HL-60/S4 treated with phorbol 12-myristate 13-acetate at 8.2 ng/mL for 4 days and 3 days (cell line): ENCODE results near the gene PTPN5.
"Not testable (repeated sequence)": the region's sequence is repeated elsewhere in the genome, so short reads cannot be mapped to it uniquely, and the experiment has no call there.

ENCODE experiments used
- in situ Hi-C: fragments of 300-500 bp; cut with MboI; formaldehyde crosslinking; loops from 2 replicates; pipeline ENCODE4 v1.15.0; 2022; ENCODE audit warnings: low sequenced_read_pairs

Gene PTPN5

DNA sequence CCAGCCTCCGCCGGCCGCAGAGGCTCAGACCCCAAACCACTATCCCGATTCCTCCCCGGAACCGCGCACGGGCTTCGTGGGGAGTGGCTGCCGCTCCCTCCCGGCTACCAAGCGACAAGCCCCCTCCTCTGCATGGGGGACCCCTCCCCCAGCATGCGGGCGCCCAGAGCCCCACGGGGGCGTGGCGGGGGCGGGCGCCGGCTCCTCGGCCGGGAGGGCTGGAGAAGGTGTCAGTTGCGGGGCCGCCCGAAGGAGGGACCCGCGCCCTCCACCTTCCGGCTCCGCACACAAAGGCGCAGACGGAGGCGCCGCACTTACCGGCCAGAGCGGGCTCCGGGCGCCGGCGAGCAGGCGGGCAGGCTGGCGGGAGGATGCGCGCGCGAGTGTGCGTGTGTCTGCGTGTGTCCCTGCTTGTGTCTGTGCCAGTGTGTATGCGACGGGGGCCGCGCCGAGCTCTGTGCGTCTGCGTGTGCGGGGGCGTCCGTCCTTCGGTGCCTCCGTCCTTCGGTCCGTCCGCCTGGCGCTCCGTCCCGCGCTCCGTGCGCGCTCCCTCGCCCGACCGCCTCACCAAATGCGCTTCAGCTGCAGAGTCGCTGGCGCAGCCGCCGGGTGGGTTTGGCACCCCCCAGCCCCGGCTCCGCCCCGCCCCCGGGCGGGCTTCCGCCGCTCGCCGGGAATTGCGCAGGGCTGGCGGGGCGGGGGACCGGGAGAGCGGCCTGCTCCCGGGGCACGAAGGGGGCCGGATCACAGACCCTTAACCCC lies at the start of gene PTPN5:
TSS of gene PTPN5 (minus strand) at position 592 of the 762 bp plus-strand sequence. CDS start 19,840 bp downstream, outside the sequence.
- in situ Hi-C loops = no loop called here

GRCh38 chr11:18836417-18836816 lies 44.8 kb upstream of the PTPN5 start:
- in situ Hi-C loops = no loop called here

DNA sequence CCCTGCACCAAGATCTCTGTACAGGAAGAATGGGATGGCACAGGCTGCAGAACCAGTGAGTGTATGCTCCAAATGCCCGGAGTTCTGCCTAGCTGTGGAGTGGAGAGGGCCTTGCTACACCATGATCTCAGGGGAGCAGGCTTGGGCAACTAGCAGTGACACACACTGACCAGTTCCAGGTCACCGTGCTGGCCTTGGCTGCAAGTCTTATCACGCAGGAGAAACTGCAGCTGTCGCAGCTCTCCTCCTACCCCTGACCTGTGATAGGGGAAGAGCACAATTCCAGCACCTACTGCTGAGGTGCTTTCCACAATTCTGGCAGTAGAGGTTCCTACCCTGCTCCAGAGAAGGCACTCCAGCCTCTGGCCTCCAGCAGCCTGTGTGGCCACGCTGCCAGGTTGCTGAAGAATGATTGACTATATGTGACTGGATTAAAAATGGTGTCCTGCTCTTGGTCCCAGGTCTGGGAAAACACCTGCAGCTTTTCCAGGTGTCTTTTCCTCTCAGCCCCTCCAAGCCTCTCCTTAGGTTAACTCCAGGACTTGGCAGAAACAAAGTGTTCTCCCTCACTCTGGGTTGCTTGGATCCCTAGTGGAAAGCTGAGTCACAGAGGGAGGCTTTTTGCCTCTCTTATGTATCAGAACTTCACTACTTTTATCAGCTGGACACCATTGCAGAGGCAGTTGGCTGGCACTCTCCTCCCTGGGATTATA lies 43.3 kb upstream of the PTPN5 start:
- in situ Hi-C loops = no loop called here

- in situ Hi-C loops = not testable (repeated sequence)
Measured at GRCh38 chr11:18820160-18820559, 28.6 kb upstream of the PTPN5 start.

DNA sequence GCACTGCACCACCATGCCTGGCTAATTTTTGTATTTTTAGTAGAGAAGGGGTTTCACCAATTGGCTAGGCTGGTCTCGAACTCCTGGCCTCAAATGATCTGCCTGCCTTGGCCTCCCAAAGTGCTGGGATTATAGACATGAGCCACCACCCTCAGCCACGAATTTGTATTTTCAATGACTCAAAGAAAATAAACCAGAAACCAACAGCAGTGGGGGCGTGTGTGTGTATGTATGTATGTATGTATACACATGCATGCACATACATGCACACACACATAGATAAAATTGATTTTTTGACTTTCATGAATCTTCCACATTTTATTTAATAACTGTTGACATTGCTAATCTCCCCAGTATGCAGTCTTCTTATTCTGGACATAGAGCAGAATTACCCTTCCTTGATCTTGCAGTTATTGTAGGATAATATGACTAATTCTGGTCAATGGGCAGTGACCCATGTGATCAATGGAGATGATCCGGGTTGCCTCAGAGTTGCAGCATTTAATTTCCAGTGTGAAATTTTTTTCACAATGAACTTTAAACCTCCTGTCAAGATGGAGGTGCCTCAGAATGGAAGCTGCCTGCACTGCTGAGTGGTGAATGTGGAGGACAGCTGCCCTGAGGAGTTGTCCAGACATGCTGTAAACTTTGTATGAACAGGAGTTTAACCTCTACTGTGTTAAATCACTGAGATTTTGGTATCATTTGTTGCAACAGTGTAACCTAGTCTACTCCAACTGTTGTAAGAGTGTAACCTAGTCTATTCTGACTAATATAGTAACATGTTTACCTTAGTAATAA lies 12.8 kb upstream of the PTPN5 start:
- in situ Hi-C loops = no loop called here

DNA sequence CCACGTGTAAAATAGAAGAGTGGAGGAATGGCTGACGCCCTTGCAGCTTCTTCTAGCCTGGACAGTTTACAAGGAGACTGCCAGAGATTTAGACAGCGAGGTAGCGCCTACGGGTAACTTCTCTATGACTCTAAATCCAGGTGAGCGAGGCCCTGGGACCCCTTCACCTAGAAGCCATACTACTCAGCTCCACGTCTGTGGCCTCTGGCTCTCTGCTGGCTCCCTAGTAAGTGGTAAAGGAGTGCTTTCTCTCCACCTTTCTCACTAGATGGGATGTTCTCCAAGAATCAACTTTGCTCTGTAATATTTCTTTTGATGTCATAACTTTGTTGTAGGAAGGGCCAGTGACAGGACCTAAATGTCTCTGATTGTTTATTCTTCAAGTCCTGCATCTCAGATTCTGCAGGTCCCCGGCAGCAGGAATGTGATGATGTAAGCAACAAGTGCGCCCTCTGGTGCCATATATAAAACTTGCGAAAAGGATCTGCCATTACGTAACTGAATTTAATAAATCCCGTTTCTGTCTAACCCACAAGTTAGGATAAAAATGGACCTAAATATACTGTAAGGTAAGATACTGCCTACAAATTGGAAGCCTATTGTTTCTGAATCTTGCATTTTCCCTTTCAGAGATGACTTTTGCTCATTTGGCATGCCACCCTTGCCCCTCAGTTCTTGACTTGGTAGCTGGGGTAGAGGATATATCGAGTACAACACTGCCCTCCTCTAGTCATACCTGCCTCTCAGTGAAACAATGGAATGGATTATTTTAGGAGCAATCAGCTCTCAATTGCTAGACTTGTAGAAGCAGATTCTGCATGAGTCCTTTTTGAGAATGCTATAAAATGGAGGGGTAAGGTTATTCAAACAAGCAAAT lies 11.0 kb upstream of the PTPN5 start:
- in situ Hi-C loops = no loop called here

DNA sequence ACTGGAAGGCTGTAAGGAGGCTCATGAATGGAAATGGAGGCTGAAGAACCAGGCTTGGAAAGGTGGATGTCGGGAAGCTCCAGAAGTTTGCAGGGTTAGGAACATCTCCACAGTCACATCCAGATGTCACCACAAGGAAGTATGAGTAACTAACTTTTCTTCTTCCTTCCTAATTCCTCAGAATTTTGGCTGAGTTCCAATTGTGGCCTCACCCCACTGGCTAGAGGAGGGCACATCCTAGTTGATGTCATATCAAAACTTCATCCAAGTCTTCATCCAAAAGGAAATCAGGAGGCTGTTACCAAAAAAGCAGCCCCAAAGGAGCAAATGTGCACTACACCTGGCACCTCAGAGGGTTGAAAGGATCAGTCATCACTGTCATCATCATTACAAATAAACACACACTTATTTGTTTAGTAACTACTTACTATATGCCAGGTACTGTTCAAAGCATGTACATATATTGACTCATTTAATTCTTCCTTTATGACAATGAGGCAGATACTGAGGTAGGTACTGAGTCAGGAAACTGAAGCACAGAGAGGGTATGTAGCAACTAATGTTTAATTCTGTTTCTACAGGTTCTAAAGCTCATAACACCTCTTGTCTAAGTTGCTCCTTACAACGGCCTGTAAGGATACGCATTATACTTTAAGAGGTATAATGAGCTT lies 7.3 kb upstream of the PTPN5 start:
- in situ Hi-C loops = no loop called here

DNA sequence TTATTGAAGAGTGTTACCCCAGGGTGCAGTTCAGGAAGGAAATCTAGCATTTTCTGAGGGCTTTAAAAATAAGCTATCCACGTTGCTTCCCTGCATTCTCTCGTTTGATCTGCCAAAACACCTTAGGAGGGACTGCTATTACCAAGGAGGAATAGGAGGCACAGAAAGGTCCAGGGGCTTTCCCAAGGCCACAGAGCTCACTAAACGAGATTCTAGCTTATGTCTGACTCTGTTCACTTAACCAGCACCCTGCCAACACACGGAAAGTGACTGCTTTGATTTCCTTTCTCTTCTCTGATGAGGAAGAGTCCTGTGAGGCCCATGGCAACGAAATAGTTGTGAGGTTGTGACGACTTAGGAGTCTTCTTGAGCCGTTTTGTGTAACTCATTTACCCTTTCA lies 3.4 kb upstream of the PTPN5 start:
- in situ Hi-C loops = no loop called here

DNA sequence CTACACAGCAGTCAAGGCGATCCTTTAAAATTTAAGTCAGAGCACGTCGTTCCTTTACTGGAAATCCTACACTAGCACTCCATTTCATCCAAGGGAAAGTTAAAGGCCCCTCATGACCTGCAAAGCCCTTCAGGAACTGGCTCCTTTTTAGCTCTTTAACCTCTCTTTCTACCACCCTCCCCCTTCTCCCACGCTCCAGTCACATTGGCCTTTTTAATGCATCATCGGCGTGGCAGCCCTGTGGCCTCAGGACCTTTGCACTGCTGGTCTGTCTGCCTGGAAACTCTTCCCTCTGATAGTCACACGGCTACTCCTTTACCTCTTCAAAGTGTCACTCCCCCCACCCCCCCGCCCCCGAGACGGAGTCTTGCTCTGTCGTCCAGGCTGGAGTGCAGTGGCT lies 1.2 kb upstream of the PTPN5 start:
- in situ Hi-C loops = no loop called here

- in situ Hi-C loops = no loop called here
Measured at GRCh38 chr11:18791969-18792628, 501 bp upstream of the PTPN5 start.

GRCh38 chr11:18790883-18791206 lies 753 bp downstream of the PTPN5 start:
- in situ Hi-C loops = no loop called here

GRCh38 chr11:18789942-18790341 lies 1.7 kb downstream of the PTPN5 start:
- in situ Hi-C loops = no loop called here

GRCh38 chr11:18785411-18785810 lies 6.2 kb downstream of the PTPN5 start:
- in situ Hi-C loops = no loop called here

DNA sequence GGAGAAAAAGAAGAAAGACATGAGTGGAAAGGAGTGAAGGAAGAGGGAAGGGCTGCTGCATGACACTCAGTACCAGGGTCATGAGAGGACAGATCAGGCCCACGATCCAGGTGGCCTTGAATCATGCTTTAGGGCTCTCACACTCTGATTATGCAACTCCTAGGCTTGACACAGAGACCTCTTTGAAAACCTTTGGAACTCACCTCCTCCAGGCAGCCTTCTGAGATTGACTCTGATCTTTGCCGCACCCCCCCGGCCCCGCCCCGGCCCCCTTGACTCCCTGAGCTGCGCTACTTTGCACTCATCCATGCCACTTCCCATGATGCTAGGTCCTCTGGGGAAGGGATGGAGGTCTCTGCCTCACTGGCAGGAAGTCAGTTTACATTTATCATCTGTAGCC lies 10.7 kb downstream of the PTPN5 start:
- in situ Hi-C loops = no loop called here

DNA sequence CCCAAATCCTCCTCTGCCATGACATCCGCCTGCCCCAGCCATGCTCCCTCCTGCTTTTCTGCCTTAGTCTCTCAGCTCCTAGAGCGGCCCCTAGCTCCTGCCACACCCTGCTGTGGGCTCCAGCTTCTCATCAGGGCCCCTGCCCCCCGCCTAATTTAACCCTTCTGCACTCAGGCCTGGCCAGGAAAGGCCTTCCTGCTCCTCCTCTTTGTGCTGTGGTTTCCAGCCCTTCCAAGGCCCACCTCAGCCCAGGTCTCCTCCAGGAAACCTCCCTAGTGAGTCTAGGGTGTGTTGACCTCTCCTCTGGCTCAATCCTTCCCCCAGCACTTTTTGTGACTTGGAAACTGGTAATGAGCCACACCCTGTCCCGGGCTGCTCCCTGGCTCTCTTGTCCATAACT lies 11.3 kb downstream of the PTPN5 start:
- in situ Hi-C loops = no loop called here

- in situ Hi-C loops = no loop called here
Measured at GRCh38 chr11:18778468-18778867, 13.1 kb downstream of the PTPN5 start.

DNA sequence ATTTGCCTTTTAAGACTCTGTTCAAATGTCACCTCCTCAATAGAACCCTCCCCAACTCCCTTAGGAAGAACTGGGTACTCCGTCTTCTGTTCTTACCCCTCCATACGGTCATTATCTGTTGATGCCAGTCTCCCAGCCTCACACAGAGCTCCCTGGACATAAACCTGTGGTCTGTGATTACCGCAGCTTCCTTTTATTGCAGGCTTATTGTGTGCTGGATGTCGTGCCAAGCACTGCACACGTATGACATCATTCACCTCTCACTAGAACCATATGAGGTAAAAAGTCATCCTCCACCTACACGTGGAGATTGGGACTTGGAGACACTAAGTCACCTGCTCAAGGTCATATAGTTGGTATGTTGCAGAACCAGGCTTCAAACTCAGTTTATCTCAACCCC lies 15.3 kb downstream of the PTPN5 start:
- in situ Hi-C loops = no loop called here

DNA sequence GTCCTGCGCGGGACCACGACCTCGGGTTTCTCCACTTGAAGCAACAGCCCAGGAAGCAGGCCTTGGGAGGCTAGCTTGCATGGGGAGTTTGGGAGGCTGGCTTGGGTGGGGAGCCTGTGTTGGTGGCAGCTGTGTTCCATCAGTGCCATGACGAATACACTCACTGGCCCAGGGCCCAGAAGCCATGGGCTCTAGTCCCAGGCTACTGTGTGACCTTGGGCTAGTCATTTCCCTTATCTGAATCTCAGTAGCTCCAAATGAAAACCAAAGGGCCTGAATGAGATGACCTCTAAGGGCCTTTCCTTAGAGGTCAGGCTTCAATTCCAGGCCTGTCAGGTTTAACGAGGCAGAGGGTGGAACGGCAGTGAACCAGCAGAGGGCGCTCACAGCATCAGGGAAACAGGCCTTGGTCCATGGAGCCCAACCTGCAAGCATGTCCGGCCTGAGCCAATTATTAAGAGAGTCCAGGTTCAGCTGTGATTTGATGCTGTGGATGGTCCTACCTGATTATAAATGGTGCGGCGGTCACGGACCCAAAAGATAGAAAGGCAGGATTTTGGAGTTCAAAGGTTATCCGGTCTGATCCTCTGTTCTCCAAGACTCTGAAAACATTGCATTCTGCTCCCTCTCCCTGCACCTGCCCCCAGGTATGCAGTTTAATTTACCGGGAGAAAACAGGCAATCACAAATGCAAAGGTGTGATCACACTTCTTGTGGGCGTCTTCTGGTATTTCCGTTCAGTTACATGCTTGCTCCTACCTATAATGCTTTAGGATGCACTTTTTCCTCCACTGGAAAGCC lies 15.9 kb downstream of the PTPN5 start:
- in situ Hi-C loops = no loop called here

GRCh38 chr11:18774801-18775200 lies 16.8 kb downstream of the PTPN5 start:
- in situ Hi-C loops = no loop called here
